ENCODE results near the gene FLCN. TPM values are rescaled to one million over a fixed set of nuclear protein-coding genes. Genes with fewer than 3 reads are reported as not detected.

The FLCN gene
- total RNA-seq, 1 donor from 2014 or later, result 16.7 TPM

Other genes with a start within 250 kb of the FLCN start
- 102 and 109 TPM in 2 replicates for gene MPRIP, start 194.7 kb downstream of the FLCN start, total RNA-seq
- gene PLD6, start 30.8 kb downstream of the FLCN start, total RNA-seq, result 0.92 and 3.3 TPM in 2 replicates
- 75.6 and 138 TPM in 2 replicates for gene COPS3, start 44.1 kb upstream of the FLCN start, total RNA-seq
- 4.2 and 38.7 TPM in 2 replicates for gene NT5M, start 66.2 kb upstream of the FLCN start, total RNA-seq
- gene MED9, start 239.8 kb upstream of the FLCN start, total RNA-seq, result 11.8 and 14.3 TPM in 2 replicates